IMR-90 (cell line): ENCODE data around the gene ATP2B1. TPM values are rescaled to one million over a fixed set of nuclear protein-coding genes. Genes with fewer than 3 reads are reported as not detected.

Experiments used
- ATAC-seq: fragments of 200-7000 bp; cut with Tn5 transposase; 2 replicates; pipeline ENCODE4 v1.9.1; 2020; ENCODE audit warnings: low read depth, mild to moderate bottlenecking, moderate library complexity
- BruUV-seq: library from RNA; stranded (reverse); fragments of 400-500 nt; replicated peaks from 2 replicates; lab custom pipeline; 2021; lab: Mats Ljungman, UMichigan
- CTCF ChIA-PET: fragments of 300-600 bp; formaldehyde crosslinking; extraction: SDS; loops from one replicate; lab custom pipeline; 2021; ENCODE audit warnings: antibody characterized with exemption; lab: Yijun Ruan, JAX
- POLR2A ChIA-PET: fragments of 300-600 bp; sonication (Branson Sonifier 250); formaldehyde crosslinking; loops from one replicate; lab custom pipeline; 2022; ENCODE audit warnings: antibody characterized with exemption; ENCODE audit not compliant: unreplicated experiment; lab: Charles Lee
- DNase-seq: peaks from one replicate; pipeline ENCODE4 v3.0.0; 2013
- H2AFZ ChIP-seq: replicated peaks from 2 replicates; pipeline ENCODE3; 2013; ENCODE audit warnings: low read length, mild to moderate bottlenecking; ENCODE audit not compliant: poor library complexity
- H2AK5ac ChIP-seq: 2 replicates; pipeline ENCODE4 v1.6.1; 2013; ENCODE audit warnings: low read depth, low read length, inconsistent platforms
- H2AK9ac ChIP-seq: replicated peaks from 2 replicates; pipeline ENCODE3; 2013; ENCODE audit warnings: mild to moderate bottlenecking, low read depth, low read length, moderate library complexity; ENCODE audit not compliant: poor library complexity
- H2BK120ac ChIP-seq: 2 replicates; pipeline ENCODE4 v1.6.1; 2013; ENCODE audit warnings: low read depth, low read length, inconsistent platforms
- H2BK15ac ChIP-seq: 3 replicates; pipeline ENCODE4 v1.6.1; 2013; ENCODE audit warnings: low read depth, low read length, inconsistent platforms
- H2BK20ac ChIP-seq: 2 replicates; pipeline ENCODE4 v1.6.1; 2013; ENCODE audit warnings: low read depth, mild to moderate bottlenecking, inconsistent platforms, low read length, moderate library complexity
- H2BK5ac ChIP-seq: 2 replicates; pipeline ENCODE4 v1.6.1; 2013; ENCODE audit warnings: mild to moderate bottlenecking, low read depth, low read length, inconsistent platforms; ENCODE audit not compliant: poor library complexity, severe bottlenecking
- H3K14ac ChIP-seq: replicated peaks from 2 replicates; pipeline ENCODE4 v1.6.1; 2013; ENCODE audit warnings: low read depth, low read length, inconsistent platforms
- H3K18ac ChIP-seq: 2 replicates; pipeline ENCODE4 v1.6.1; 2013; ENCODE audit warnings: low read depth, low read length, control low read depth
- H3K23ac ChIP-seq: 2 replicates; pipeline ENCODE4 v1.6.1; 2013; ENCODE audit warnings: low read depth, low read length, inconsistent platforms
- H3K27ac ChIP-seq: 2 replicates; pipeline ENCODE4 v1.5.1; 2013; ENCODE audit warnings: mild to moderate bottlenecking, control low read depth, low read length; ENCODE audit not compliant: insufficient read depth
- H3K27me3 ChIP-seq: 2 replicates; pipeline ENCODE4 v1.6.1; 2013; ENCODE audit warnings: low read length; ENCODE audit not compliant: control insufficient read depth, insufficient read depth
- H3K36me3 ChIP-seq: 2 replicates; pipeline ENCODE4 v1.6.1; 2013; ENCODE audit warnings: low read length, mixed read lengths; ENCODE audit not compliant: control insufficient read depth, insufficient read depth
- H3K4ac ChIP-seq: 2 replicates; pipeline ENCODE4 v1.6.1; 2013; ENCODE audit warnings: low read depth, low read length, inconsistent platforms
- H3K4me1 ChIP-seq: 2 replicates; pipeline ENCODE4 v1.6.1; 2013; ENCODE audit warnings: low read length, mixed read lengths; ENCODE audit not compliant: control insufficient read depth, insufficient read depth
- H3K4me2 ChIP-seq: 2 replicates; pipeline ENCODE4 v1.6.1; 2013; ENCODE audit warnings: low read depth, mild to moderate bottlenecking, control low read depth, low read length, moderate library complexity
- H3K4me3 ChIP-seq: 2 replicates; pipeline ENCODE4 v1.5.1; 2013; ENCODE audit warnings: low read depth, mild to moderate bottlenecking, control low read depth, low read length, moderate library complexity; ENCODE audit not compliant: insufficient read depth
- H3K56ac ChIP-seq: 2 replicates; pipeline ENCODE4 v1.6.1; 2013; ENCODE audit warnings: low read length, inconsistent platforms; ENCODE audit not compliant: insufficient read depth; ENCODE audit errors: extremely low read depth
- H3K79me1 ChIP-seq, 2 experiments: 2 replicates each; pipeline ENCODE4 v1.6.1; 2013; ENCODE audit warnings: low read length in 2 of 2, inconsistent platforms in 1 of 2, low read depth in 1 of 2
- H3K9ac ChIP-seq: 2 replicates; pipeline ENCODE4 v1.6.1; 2013; ENCODE audit warnings: low read depth, low read length, control low read depth
- H3K9me1 ChIP-seq: 2 replicates; pipeline ENCODE4 v1.6.1; 2013; ENCODE audit warnings: low read length, inconsistent platforms; ENCODE audit not compliant: insufficient read depth
- H3K9me3 ChIP-seq: 2 replicates; pipeline ENCODE4 v1.6.1; 2013; ENCODE audit warnings: low read length; ENCODE audit not compliant: control insufficient read depth, insufficient read depth
- H4K20me1 ChIP-seq: 2 replicates; pipeline ENCODE4 v1.6.1; 2013; ENCODE audit warnings: low read length, inconsistent platforms; ENCODE audit not compliant: insufficient read depth
- H4K5ac ChIP-seq: 2 replicates; pipeline ENCODE4 v1.6.1; 2013; ENCODE audit warnings: mild to moderate bottlenecking, low read depth, low read length, control low read depth
- H4K8ac ChIP-seq, 2 experiments: 2 replicates each; pipeline ENCODE4 v1.6.1; 2013; ENCODE audit warnings: low read depth in 2 of 2, low read length in 2 of 2, control low read depth in 1 of 2, inconsistent platforms in 1 of 2
- H4K91ac ChIP-seq: 2 replicates; pipeline ENCODE4 v1.6.1; 2013; ENCODE audit warnings: low read depth, low read length, inconsistent platforms; ENCODE audit not compliant: insufficient read depth
- BHLHE40 ChIP-seq: fragments of 150-350 bp; IDR thresholded peaks from 2 replicates; pipeline ENCODE4 v1.6.1; 2016; ENCODE audit warnings: mild to moderate bottlenecking, low read depth, low read length
- CEBPB ChIP-seq: IDR thresholded peaks from 2 replicates; pipeline ENCODE4 v1.6.1; 2012; ENCODE audit warnings: low read depth, low read length, improper control_type of control experiment
- CHD1 ChIP-seq: IDR thresholded peaks from 2 replicates; pipeline ENCODE4 v1.6.1; 2012; ENCODE audit warnings: low read depth, low read length, improper control_type of control experiment
- CTCF ChIP-seq: conservative IDR thresholded peaks from 2 replicates; pipeline ENCODE4 v1.5.1; 2012; ENCODE audit warnings: mild to moderate bottlenecking, low read depth, low read length, improper control_type of control experiment
- FOS ChIP-seq: fragments of 150-350 bp; IDR thresholded peaks from 2 replicates; pipeline ENCODE4 v1.6.1; 2016; ENCODE audit warnings: low read depth, low read length
- MAFK ChIP-seq: IDR thresholded peaks from 2 replicates; pipeline ENCODE4 v1.6.1; 2012; ENCODE audit warnings: low read depth, low read length, improper control_type of control experiment
- MAZ ChIP-seq: IDR thresholded peaks from 2 replicates; pipeline ENCODE4 v1.6.1; 2012; ENCODE audit warnings: low read depth, mild to moderate bottlenecking, low read length, improper control_type of control experiment, moderate library complexity, borderline replicate concordance
- MXI1 ChIP-seq: IDR thresholded peaks from 2 replicates; pipeline ENCODE4 v1.6.1; 2012; ENCODE audit warnings: low read depth, mild to moderate bottlenecking, low read length, moderate library complexity, borderline replicate concordance
- NFE2L2 ChIP-seq: fragments of 150-350 bp; IDR thresholded peaks from 2 replicates; pipeline ENCODE4 v1.6.1; 2016; ENCODE audit warnings: low read depth, mild to moderate bottlenecking, low read length
- POLR2A ChIP-seq: IDR thresholded peaks from 2 replicates; pipeline ENCODE4 v1.6.1; 2012; ENCODE audit warnings: mild to moderate bottlenecking, low read depth, low read length
- RAD21 ChIP-seq: IDR thresholded peaks from 2 replicates; pipeline ENCODE4 v1.6.1; 2012; ENCODE audit warnings: low read length, improper control_type of control experiment
- RCOR1 ChIP-seq: IDR thresholded peaks from 2 replicates; pipeline ENCODE4 v1.6.1; 2012; ENCODE audit warnings: mild to moderate bottlenecking, low read length, improper control_type of control experiment; ENCODE audit not compliant: insufficient replicate concordance
- RFX5 ChIP-seq: IDR thresholded peaks from 2 replicates; pipeline ENCODE4 v1.8.0; 2012; ENCODE audit warnings: low read depth, mild to moderate bottlenecking, low read length, moderate library complexity
- SMC3 ChIP-seq: fragments of 150-350 bp; IDR thresholded peaks from 2 replicates; pipeline ENCODE4 v1.6.1; 2016; ENCODE audit warnings: low read depth, mild to moderate bottlenecking, antibody characterized with exemption, low read length, moderate library complexity
- USF2 ChIP-seq: fragments of 150-350 bp; IDR thresholded peaks from 2 replicates; pipeline ENCODE4 v1.6.1; 2017; ENCODE audit warnings: mild to moderate bottlenecking, antibody characterized with exemption, low read length, low read depth
- WGBS, 2 experiments: methylation state at CpG; one replicate each; pipeline versions ENCODE4 v1.1.5 to v1.1.7; 2013; ENCODE audit warnings: missing lambda C conversion rate in 2 of 2; ENCODE audit not compliant: insufficient read length in 1 of 2; ENCODE audit errors: extremely low coverage in 2 of 2; 5-methylcytosine and 5-hydroxymethylcytosine counted together
- dilution Hi-C: fragments of 300-500 bp; cut with HindIII; formaldehyde crosslinking; loops from one replicate; pipeline ENCODE4 v1.14.3; 2018; ENCODE audit warnings: low sequenced_read_pairs; ENCODE audit not compliant: unreplicated experiment
- in situ Hi-C: fragments of 300-500 bp; cut with MboI; formaldehyde crosslinking; loops from 3 replicates; pipeline ENCODE4 v1.14.3; 2019; ENCODE audit warnings: low sequenced_read_pairs, inconsistent platforms, mixed read lengths
- intact Hi-C: fragments of 100-400 bp; cut with micrococcal nuclease; formaldehyde crosslinking; loops from 2 replicates; pipeline ENCODE4 v1.10.0; 2022
- polyA plus RNA-seq, 3 experiments: library from polyadenylated mRNA; depleted of rRNA; stranded (reverse); fragments of >200 nt; gene quantifications; 2 replicates each; pipeline ENCODE4 v1.2.3, GENCODE V29; 2012; ENCODE audit warnings: low replicate concordance in 1 of 3
- total RNA-seq: library from RNA; depleted of rRNA; stranded (reverse); fragments of >200 nt; gene quantifications from 2 replicates; pipeline ENCODE4 v1.2.3, GENCODE V29; 2012
- TF ChIP-seq, protein P1 (sequence below): fragments of 150-350 bp; IDR thresholded peaks from 2 replicates; pipeline ENCODE4 v1.6.1; 2016; ENCODE audit warnings: low read depth, mild to moderate bottlenecking, low read length, moderate library complexity, borderline replicate concordance

Gene ATP2B1
- total and polyA plus RNA-seq, 2 of the 4 experiments (the other 2 are of a cell fraction) = 9.9 to 32.6 TPM

- ATAC-seq (no peak), DNase-seq (no peak)
- peaks cover 3% of the 10 kb centered on the region for H3K36me3 ChIP-seq
- in situ Hi-C loops (no loop called here), dilution Hi-C loops (no loop called here), intact Hi-C loops (no loop called here)
- no peak overlapping the region for H4K5ac ChIP-seq
- no peak overlapping the region for H2AK9ac ChIP-seq
- H3K27ac ChIP-seq = no peak overlapping the region
- H3K79me1 ChIP-seq = peaks cover 32 to 60% of the 10 kb centered on the region in 2 experiments
- H3K18ac ChIP-seq = no peak overlapping the region
- no peak overlapping the region for H3K23ac ChIP-seq
- no TSS peak for BruUV-seq
- 100% methylated on average over 2 of the region's 3 CpGs; no CpG with 5 or more reads in 1 of the 2 experiments for WGBS, 2 experiments
- no peak overlapping the region for H4K91ac ChIP-seq
- ChIA-PET CTCF (no interaction called here), POLR2A (no interaction called here)
- H3K9me3 ChIP-seq = peaks cover 2% of the 10 kb centered on the region; the same call in 1 of the 2 replicates
- H3K4me3 ChIP-seq = no peak overlapping the region
- 0 out of 2 replicates have a peak, but pooled peaks cover 3% of the 10 kb centered on the region for H3K9me1 ChIP-seq
- H2AK5ac ChIP-seq = no peak overlapping the region
- no peak overlapping the region for H2AFZ ChIP-seq
- no peak overlapping the region for H3K14ac ChIP-seq
- no peak overlapping the region for H3K56ac ChIP-seq
- TF ChIP-seq MAFK (no peak), FOS (no peak), RCOR1 (no peak), SMC3 (no peak), CHD1 (no peak), USF2 (no peak), POLR2A (no peak), CTCF (no peak), NFE2L2 (no peak), CEBPB (no peak), BHLHE40 (no peak), RFX5 (no peak), MAZ (no peak), MXI1 (no peak), RAD21 (no peak)
- TF ChIP-seq, protein P1, sequence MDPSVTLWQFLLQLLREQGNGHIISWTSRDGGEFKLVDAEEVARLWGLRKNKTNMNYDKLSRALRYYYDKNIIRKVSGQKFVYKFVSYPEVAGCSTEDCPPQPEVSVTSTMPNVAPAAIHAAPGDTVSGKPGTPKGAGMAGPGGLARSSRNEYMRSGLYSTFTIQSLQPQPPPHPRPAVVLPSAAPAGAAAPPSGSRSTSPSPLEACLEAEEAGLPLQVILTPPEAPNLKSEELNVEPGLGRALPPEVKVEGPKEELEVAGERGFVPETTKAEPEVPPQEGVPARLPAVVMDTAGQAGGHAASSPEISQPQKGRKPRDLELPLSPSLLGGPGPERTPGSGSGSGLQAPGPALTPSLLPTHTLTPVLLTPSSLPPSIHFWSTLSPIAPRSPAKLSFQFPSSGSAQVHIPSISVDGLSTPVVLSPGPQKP = no peak
- H4K8ac ChIP-seq = no peak overlapping the region
- H2BK5ac ChIP-seq = no peak overlapping the region
- no peak overlapping the region for H3K9ac ChIP-seq
- H2BK120ac ChIP-seq = no peak overlapping the region
- no peak overlapping the region for H2BK15ac ChIP-seq
- H2BK20ac ChIP-seq = no peak overlapping the region
- H3K27me3 ChIP-seq = no peaks in the 10 kb centered on the region
- H3K4me2 ChIP-seq = no peak overlapping the region
- H3K4me1 ChIP-seq = peaks cover 5% of the 10 kb centered on the region; the same call in 1 of the 2 replicates
- H3K4ac ChIP-seq = no peak overlapping the region
- H4K20me1 ChIP-seq = 0 out of 2 replicates have a peak, but pooled peaks cover 4% of the 10 kb centered on the region
Observed at GRCh38 chr12:89649820-89650219, 58.8 kb downstream of the ATP2B1 start.
